GM18517 (cell line): Measurements from ENCODE around the gene RGS8.
"Not testable (repeated sequence)": the region's sequence is repeated elsewhere in the genome, so short reads cannot be mapped to it uniquely, and the experiment has no call there.

ENCODE experiments used
- ATAC-seq: cut with Tn5 transposase; IDR thresholded peaks from one replicate; pipeline ENCODE4 v1.9.1; 2021; ENCODE audit warnings: mild to moderate bottlenecking, moderate library complexity; ENCODE audit not compliant: unreplicated experiment

RGS8 gene

DNA sequence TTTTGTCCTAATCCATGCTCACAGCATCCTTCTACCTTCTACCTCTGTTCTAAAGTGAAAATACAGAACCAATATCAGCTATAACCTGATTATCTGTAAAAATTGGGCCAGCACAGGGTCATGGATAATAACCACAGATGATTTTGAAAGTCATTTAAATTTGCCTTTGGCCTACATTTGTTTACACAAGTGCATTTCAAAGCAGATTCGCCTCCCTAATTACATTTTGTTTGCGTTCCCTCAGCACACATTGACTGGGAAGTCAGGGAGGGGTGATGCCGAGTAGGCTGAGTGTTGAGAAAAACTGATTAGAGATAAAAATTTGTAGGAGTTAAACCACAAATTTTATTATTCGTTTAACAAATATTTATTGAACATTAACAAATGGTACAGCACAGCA is 19.2 kb upstream of the RGS8 start:
- no peak for ATAC-seq

DNA sequence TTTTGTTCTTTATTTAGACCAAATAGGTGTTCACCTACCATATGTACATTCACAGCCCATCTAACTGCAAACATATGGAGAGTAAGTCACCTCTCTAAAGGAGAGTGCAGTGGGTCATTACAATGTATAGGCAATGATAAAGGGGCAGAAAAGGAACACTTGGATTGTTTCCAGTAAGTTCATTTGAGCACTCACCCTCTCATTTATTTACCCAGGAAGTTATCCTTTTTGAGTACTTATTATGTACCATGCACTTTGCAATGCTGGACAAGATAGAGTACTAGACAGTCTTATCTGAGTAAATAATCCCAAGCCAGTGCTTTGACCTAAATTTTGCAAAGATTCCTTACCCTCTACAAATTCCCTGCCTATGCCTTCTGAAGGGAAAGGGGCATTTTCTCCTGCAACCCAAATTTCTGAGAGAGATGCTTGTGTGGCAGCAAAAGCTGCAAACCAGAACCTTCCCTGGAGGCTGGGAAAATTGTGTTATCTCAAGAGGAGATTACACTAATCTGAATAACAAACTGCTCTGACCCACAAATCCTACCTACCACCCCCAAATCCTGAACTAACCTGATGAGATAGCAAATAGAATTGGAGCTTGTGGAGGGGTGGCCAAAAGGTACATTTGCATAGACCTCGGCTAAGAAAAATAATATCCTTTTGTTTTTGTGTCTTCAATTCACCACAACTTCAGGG is 18.6 kb upstream of the RGS8 start:
- ATAC-seq, result no peak

- ATAC-seq, result no peak
Measured at GRCh38 chr1:182700351-182700709, 15.9 kb upstream of the RGS8 start.

GRCh38 chr1:182699393-182700350 is 15.3 kb upstream of the RGS8 start:
- ATAC-seq, result no peak

- ATAC-seq, result no peak
Measured at GRCh38 chr1:182698971-182699370, 14.6 kb upstream of the RGS8 start.

DNA sequence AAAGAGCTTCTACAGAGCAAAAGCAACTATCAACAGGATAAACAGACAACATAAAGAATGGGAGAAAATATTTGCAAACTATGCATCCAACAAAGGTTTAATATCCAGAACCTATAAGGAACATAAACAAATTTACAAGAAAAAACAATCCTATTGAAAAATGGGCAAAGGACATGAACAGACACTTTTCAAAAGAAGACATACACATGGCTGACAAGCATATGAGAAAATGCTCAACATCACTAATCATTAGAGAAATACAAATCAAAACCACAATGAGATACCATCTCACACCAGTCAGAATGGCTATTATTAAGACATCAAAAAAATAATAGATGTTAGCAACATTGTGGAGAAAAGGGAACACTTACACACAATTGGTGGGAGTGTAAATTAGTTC is 8.8 kb upstream of the RGS8 start:
- not testable (repeated sequence) for ATAC-seq

GRCh38 chr1:182690886-182691443 is 6.6 kb upstream of the RGS8 start:
- no peak for ATAC-seq

- no peak for ATAC-seq
Measured at GRCh38 chr1:182688436-182689205, 4.2 kb upstream of the RGS8 start.

GRCh38 chr1:182687361-182687760 is 3.0 kb upstream of the RGS8 start:
- ATAC-seq, result no peak

DNA sequence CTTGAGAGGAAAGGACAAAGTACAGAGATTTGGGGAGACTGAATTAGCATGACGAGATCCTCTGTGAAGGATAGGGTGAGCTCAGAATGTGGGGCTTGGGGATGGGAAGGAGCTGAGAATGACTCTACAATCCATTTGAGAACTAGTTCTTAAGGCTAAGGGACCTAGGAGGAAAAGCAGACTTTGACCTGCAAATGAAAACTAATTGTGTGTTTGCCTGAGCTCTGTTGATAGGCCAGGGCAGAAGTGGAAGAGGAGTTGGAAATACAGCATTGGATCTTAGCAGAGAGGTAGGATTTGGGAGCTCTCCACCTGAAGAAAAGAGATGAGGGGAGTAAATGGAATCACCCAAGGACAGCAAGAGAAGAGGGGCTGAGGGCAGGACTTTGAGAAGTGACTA is 2.1 kb upstream of the RGS8 start:
- ATAC-seq, result no peak

DNA sequence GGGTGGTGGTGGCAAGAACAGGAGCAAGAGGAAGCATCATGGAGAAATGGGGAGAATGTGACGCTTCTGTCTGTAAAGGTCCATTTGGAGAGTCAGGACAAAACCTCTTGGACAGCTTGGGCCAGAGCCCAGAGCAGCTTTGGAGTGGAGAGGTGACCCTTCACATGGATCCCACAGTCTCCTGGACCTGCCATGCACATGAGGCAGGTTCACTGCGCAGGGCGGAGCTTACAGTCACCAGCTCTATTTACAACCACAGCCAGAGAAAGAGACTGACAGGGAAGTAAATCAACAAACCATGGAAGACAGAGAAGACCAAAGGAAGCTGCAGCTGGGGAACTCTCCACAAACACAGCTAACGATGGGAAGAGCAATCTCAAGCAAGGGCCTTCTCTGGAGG is 828 bp upstream of the RGS8 start:
- ATAC-seq, result no peak

DNA sequence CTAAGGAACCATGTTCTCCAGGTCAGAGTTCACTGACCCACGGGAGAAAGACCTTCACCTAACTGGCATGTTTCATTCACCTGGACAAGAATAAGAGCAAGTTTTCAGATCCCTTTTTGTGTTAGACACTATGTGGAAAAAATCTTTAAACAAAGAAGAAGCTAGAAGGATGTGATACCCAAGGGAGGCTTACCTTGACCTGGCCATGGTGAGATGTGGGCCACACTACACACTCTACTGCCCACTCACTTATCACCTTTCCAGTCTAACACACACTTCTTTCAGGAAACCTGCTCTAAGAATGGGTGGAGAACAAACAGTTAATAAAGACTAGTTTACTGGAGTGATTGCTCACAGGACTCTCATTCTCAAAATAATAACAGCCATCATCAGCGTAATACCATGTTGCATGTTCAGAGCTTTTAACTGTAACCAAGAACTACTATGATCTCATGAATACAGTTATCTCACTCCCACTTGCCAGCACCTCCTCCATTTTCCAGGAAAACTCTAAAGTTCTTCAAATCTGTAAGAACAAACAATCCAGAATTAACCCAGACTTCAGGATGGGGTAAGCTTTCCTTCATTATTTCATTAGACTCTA is 1.4 kb downstream of the RGS8 start:
- ATAC-seq, result no peak

DNA sequence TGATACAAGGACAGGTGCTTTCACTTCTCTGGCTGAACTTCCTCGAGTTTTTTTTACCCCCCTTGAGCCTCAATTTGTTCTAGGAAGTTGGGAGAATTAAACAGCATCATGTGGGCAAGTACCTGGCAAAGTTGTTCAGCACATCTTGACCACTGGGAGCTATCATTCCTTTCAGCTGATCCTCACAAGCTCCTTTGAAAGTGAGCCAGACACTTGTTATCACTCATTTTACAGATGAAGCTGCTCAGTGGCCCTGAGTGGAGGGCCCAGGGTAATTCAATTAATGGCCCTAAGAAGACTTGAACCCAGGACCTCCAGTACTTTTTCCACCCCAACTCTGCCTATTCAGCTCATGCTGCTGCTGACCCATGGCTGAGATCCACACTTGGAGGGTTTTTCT is 2.0 kb downstream of the RGS8 start:
- ATAC-seq, result no peak

DNA sequence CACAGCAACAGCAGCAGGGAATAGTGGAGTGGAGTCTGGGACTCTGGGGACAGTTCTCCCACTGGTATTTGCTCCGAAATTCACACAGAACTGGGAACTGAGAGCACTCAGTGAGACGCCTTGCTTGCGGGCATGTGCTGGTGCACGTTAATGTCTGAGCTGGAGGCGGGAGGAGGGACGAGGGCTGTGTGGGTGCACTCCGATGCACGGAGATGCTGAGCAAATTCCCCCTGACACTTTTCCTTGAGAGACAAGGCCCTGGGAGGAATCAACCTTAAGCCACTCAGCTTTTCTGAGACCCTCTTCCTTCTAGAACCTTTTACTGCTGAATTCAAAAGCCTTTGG is 2.8 kb downstream of the RGS8 start:
- ATAC-seq, result no peak

DNA sequence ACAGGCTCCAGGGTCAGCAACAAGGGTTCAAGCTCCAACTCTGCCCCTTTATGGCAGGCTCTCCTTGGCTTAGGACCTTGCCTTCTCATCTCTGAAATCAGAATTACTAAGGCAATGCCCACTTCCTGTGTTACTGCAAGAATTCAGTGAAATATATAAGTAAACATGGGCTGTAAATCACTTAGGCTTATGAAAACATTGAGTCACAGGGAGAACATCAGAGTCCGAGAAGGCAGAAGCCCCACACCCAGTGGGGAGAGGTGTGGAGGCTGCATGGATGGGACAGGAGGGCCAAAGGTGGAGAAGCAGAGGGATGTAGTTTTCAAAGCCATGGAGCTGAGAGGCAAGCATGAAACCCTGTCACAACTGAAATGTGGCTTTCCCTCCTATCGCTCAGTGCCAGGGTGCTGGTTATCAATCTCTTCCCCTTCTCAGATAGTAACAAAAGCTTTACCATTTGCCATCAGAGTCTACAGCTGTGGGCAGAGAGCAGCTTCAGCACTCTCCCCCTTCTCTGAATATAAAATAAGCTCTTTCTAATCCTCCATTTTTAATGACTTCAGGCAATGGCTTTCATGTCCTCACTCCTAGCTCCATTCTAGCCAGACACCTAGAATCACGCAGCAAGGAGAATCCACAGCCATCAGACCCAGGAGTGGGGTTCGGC is 3.4 kb downstream of the RGS8 start:
- ATAC-seq, result no peak

DNA sequence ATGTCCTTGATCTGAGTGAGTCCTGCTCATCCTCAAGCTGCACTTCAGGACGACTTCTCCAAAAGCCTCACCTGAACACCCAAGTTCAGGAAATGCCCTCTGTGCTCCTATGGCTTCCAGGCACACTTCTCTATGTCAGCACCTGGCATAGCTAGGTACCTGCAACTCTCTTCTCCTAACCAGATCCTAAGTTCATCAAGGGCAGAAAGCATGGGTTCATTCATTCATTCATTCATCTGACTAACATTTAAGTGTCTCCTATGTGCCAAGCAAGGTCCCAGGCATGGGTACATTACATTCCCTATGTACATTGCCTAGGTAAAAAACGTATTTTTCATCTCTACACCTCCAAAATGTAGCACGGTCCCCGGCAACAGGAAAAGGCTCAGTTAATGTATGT is 4.0 kb downstream of the RGS8 start:
- no peak for ATAC-seq

DNA sequence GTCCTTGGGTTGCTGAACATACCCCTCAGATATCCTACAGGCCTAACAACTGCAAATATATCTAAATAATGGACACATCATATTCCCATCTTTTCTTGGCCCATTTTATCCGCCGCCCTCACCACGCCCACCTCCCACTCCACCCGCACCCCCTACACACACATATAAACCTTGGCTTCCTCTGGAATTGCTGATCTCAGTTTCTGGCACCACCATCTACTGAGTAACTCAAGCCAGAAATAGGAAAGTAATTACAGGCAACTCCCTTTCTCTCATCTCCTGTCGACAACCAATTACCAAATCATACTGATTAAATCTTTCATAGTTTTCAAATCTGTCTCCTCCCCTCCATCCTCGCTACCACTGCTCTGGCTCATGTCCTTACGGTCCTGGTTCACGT is 4.7 kb downstream of the RGS8 start:
- ATAC-seq, result no peak

- ATAC-seq, result peak; percentile 97
Measured at GRCh38 chr1:182677397-182678098, 6.8 kb downstream of the RGS8 start.

DNA sequence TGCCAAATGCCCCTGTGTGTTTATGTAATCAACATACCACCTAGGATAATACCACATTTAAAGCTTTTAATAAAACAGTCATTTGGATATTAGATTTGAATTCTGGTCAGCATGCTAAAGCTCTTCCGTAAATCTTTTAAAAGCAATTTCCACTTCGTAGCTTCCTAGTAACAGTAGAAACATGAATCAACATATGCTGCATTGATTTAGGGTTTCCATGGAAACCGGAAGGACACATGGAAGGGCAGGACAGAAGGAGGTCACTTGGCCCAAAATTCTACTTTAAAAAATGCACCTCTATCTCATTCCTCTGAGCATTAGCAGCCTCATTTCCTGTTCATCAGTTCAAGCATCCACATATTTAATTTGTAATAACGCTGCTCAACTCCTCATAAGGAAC is 8.1 kb downstream of the RGS8 start:
- ATAC-seq, result no peak
